Mucosa of descending colon (tissue), 3 donors: ENCODE data around the gene ABCC4. TPM values are rescaled to one million over a fixed set of nuclear protein-coding genes. Genes with fewer than 3 reads are reported as not detected.

Experiments used
- ATAC-seq: fragments of 200-7000 bp; cut with Tn5 transposase; one replicate; pipeline ENCODE4 v1.9.1; 2020; ENCODE audit warnings: mild to moderate bottlenecking, moderate library complexity
- DNase-seq, 3 donors: peaks; one replicate each; pipeline ENCODE4 v3.0.0-alpha.2; 2020
- H3K36me3 ChIP-seq: fragments of 200-600 bp; one replicate; pipeline ENCODE4 v1.8.0; 2021; ENCODE audit warnings: low read depth, mild to moderate bottlenecking
- H3K4me1 ChIP-seq: fragments of 200-600 bp; one replicate; pipeline ENCODE4 v1.8.0; 2021; ENCODE audit warnings: low read depth, mild to moderate bottlenecking
- H3K4me3 ChIP-seq: fragments of 200-600 bp; one replicate; pipeline ENCODE4 v1.8.0; 2021; ENCODE audit warnings: mild to moderate bottlenecking
- H3K9me3 ChIP-seq: fragments of 200-600 bp; one replicate; pipeline ENCODE4 v1.8.0; 2021; ENCODE audit warnings: mild to moderate bottlenecking
- CTCF ChIP-seq: fragments of 200-600 bp; IDR thresholded peaks from one replicate; pipeline ENCODE4 v1.8.0; 2022; ENCODE audit warnings: antibody characterized with exemption, mild to moderate bottlenecking
- intact Hi-C, 2 donors: fragments of 100-400 bp; cut with DNase I in 1 of 2; cut with micrococcal nuclease in 1 of 2; formaldehyde crosslinking; loops; one replicate each; pipeline versions ENCODE4 v1.11.0 to v1.11.1; 2022; cut with DNase I, micrococcal nuclease
- total RNA-seq, 3 donors: library from RNA; stranded (reverse); fragmentation: NEBNext Ultra II Directional in 2 of 3; extraction: Animal tissue kit (Norgen Biotek cat#: 25700) in 2 of 3; gene quantifications; one replicate each; pipeline versions ENCODE4 v1.2.1 to v1.2.4, GENCODE V29; 2021 to 2023
- donor health status: DM: no; HTN: no; CAD: no; lungs with moderate emphysema.
- donor health status: DM: no; HTN: no; CAD: no.
- donor health status: DM: no; HTN: yes; CAD: no.

The ABCC4 gene
- total RNA-seq, 3 donors from 2014 or later: 19.3 to 35.1 (median 30.2) TPM

- no peak for ATAC-seq
- intact Hi-C loops: no loop called here
- Histone ChIP-seq H3K4me1 (no peaks in the 10 kb centered on the region), H3K9me3 (no peaks in the 10 kb centered on the region), H3K36me3 (no peaks in the 10 kb centered on the region), H3K4me3 (no peak overlapping the region)
- TF ChIP-seq CTCF: no peak
- DNase-seq: no peak
These were observed 22.8 kb upstream of the ABCC4 start for GRCh38 chr13:95323930-95324662.

GRCh38 chr13:95319551-95320274, 18.5 kb upstream of the ABCC4 start:
- Histone ChIP-seq H3K36me3 (no peaks in the 10 kb centered on the region), H3K4me3 (no peak overlapping the region), H3K9me3 (no peaks in the 10 kb centered on the region), H3K4me1 (no peaks in the 10 kb centered on the region)
- TF ChIP-seq CTCF: no peak
- ATAC-seq (no peak), DNase-seq (no peak)
- intact Hi-C loops: no loop called here

GRCh38 chr13:95317039-95317989, 16.1 kb upstream of the ABCC4 start:
- intact Hi-C loops: no loop called here
- DNase-seq (no peak), ATAC-seq (no peak)
- no peaks in the 10 kb centered on the region for H3K4me1 ChIP-seq
- TF ChIP-seq CTCF: no peak
- no peaks in the 10 kb centered on the region for H3K9me3 ChIP-seq
- H3K4me3 ChIP-seq: no peak overlapping the region
- no peaks in the 10 kb centered on the region for H3K36me3 ChIP-seq

GRCh38 chr13:95315752-95316151, 14.5 kb upstream of the ABCC4 start:
- Histone ChIP-seq H3K36me3 (no peaks in the 10 kb centered on the region), H3K4me3 (no peak overlapping the region), H3K4me1 (no peaks in the 10 kb centered on the region), H3K9me3 (no peaks in the 10 kb centered on the region)
- DNase-seq: no peak
- TF ChIP-seq CTCF: no peak
- no peak for ATAC-seq
- intact Hi-C loops: no loop called here

GRCh38 chr13:95307507-95307906, 6.3 kb upstream of the ABCC4 start:
- Histone ChIP-seq H3K4me3 (no peak overlapping the region), H3K4me1 (no peaks in the 10 kb centered on the region), H3K9me3 (no peaks in the 10 kb centered on the region), H3K36me3 (no peaks in the 10 kb centered on the region)
- DNase-seq (no peak), ATAC-seq (no peak)
- TF ChIP-seq CTCF: no peak
- intact Hi-C loops: no loop called here
